GM18499 (cell line): ENCODE results near the gene OLIG2.

Experiments
- ATAC-seq: cut with Tn5 transposase; IDR thresholded peaks from one replicate; pipeline ENCODE4 v1.9.1; 2021; ENCODE audit warnings: moderate number of reproducible peaks; ENCODE audit not compliant: insufficient read depth, unreplicated experiment

The OLIG2 gene

GRCh38 chr21:33025489-33026442, at the start of gene OLIG2:
Gene OLIG2, plus strand, starts transcription at chr21:33025935. Its CDS starts 928 bp downstream, at chr21:33026863.
- ATAC-seq, result no peak

- no peak for ATAC-seq
Measured at GRCh38 chr21:32976791-32977190, 48.9 kb upstream of the OLIG2 start.

GRCh38 chr21:32977216-32977615, 48.5 kb upstream of the OLIG2 start:
- no peak for ATAC-seq

- ATAC-seq, result no peak
Measured at GRCh38 chr21:32978331-32979270, 47.1 kb upstream of the OLIG2 start.

GRCh38 chr21:32979598-32980268, 46.0 kb upstream of the OLIG2 start:
- no peak for ATAC-seq

- no peak for ATAC-seq
Measured at GRCh38 chr21:32981096-32981495, 44.6 kb upstream of the OLIG2 start.

GRCh38 chr21:32990666-32991065, 35.1 kb upstream of the OLIG2 start:
- ATAC-seq, result no peak

GRCh38 chr21:32991361-32991760, 34.4 kb upstream of the OLIG2 start:
- ATAC-seq, result no peak

GRCh38 chr21:32993894-32994293, 31.8 kb upstream of the OLIG2 start:
- ATAC-seq, result no peak

- no peak for ATAC-seq
Measured at GRCh38 chr21:32994305-32994704, 31.4 kb upstream of the OLIG2 start.

- no peak for ATAC-seq
Measured at GRCh38 chr21:33007747-33008146, 18.0 kb upstream of the OLIG2 start.

- no peak for ATAC-seq
Measured at GRCh38 chr21:33008333-33009051, 17.2 kb upstream of the OLIG2 start.

- no peak for ATAC-seq
Measured at GRCh38 chr21:33010931-33011330, 14.8 kb upstream of the OLIG2 start.

- no peak for ATAC-seq
Measured at GRCh38 chr21:33011462-33011861, 14.3 kb upstream of the OLIG2 start.

- ATAC-seq, result no peak
Measured at GRCh38 chr21:33013626-33014025, 12.1 kb upstream of the OLIG2 start.

GRCh38 chr21:33014331-33014730, 11.4 kb upstream of the OLIG2 start:
- no peak for ATAC-seq

GRCh38 chr21:33015096-33015495, 10.6 kb upstream of the OLIG2 start:
- ATAC-seq, result no peak

GRCh38 chr21:33015756-33016155, 10.0 kb upstream of the OLIG2 start:
- no peak for ATAC-seq

GRCh38 chr21:33018707-33019465, 6.8 kb upstream of the OLIG2 start:
- ATAC-seq, result no peak
